ENCODE results near the gene HECW1.

Gene HECW1

GRCh38 chr7:43384616-43385308, 272.3 kb downstream of the HECW1 start:
- DNase-seq, result no peak

DNA sequence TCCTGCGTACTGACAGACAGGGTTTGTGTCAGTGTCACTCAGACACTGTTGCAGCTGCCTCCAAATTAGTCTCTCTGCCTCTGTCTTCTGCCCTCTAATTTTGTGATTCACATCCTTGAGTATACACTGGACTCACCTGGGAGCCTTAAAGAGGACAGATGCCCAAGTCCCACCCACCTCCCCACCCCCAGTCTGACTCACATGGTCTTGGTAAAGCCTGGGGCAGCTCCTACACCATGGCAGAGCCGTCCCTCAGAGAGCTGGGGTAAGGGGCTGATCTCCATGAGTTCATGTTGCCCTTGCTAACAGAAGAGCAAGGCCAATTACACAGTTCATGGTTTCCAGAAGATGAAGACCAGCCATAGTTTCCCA, 272.8 kb downstream of the HECW1 start:
- DNase-seq, result no peak

DNA sequence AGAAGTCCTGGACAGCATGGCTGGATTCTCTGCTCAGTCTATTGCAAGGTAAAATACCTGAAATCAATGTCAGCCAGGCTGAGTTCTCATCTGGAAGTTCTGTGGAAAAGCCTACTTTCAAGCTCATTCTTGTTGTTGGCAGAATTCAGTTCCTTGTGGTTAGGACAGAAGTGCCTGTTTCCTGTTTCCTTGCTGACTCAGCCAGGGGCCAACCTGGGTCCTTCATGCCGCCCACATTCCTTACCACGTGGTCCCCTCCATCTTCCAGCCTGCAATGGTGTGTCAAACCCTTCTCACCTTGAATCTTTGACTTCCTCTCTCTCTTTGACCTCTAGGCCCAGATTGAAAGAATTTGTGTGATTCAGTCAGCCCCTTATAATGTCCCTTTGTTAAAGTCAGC, 273.4 kb downstream of the HECW1 start:
- no peak for DNase-seq

DNA sequence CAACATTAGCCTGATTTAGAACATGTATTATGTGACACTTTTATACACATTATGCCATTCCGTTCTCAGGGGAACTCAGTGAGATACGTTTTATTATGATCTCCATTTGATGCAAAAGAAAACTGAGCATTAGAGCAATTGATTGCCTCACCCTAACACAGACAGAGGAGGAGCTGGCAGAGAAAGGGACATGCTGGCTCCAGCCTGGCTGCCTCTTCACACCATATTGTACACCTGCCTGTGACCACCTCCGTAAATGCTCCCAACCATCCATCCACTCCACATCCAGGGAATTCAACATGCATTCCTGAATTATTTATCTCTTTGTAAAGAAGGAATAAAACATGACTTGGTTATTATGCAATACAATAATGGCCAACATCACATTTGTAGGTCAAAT, 275.5 kb downstream of the HECW1 start:
- DNase-seq, result no peak

GRCh38 chr7:43390576-43390975, 278.1 kb downstream of the HECW1 start:
- no peak for DNase-seq

GRCh38 chr7:43391518-43391917, 279.1 kb downstream of the HECW1 start:
- no peak for DNase-seq

DNA sequence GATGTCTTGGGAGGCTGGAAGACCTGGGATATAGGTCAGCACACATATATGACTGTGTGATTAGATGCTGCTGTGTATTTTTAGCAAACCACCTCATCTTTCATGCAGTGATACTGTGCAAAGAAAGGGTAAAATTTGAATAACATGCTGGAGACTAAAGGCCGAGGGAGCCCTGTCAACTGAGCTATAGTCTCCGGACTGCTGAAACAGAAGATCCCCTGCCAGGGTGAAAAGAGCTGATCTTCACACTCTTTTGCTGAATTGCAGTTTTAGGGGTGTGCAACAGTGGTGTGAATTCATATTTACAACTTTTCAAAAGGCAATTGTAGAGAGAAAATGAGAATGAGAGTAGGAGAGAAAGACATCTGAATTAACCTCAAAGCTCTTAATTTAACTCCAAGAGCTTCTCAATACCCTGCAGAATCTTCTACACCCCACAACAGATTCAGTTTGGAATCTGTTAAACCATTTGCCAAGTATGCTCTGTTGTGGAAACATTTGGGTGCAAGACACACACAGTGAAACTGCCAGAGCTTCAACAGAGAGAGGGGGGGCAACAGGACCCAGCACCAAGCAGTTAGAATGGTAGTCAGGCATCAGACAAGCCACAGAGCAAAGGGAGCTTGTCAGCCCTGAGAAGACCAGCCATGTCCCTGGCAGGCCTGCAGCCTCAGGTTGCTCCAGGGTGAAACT, 280.3 kb downstream of the HECW1 start:
- DNase-seq, result no peak

- no peak for DNase-seq
Measured at GRCh38 chr7:43394441-43395130, 282.1 kb downstream of the HECW1 start.

- no peak for DNase-seq
Measured at GRCh38 chr7:43395351-43395750, 282.9 kb downstream of the HECW1 start.

DNA sequence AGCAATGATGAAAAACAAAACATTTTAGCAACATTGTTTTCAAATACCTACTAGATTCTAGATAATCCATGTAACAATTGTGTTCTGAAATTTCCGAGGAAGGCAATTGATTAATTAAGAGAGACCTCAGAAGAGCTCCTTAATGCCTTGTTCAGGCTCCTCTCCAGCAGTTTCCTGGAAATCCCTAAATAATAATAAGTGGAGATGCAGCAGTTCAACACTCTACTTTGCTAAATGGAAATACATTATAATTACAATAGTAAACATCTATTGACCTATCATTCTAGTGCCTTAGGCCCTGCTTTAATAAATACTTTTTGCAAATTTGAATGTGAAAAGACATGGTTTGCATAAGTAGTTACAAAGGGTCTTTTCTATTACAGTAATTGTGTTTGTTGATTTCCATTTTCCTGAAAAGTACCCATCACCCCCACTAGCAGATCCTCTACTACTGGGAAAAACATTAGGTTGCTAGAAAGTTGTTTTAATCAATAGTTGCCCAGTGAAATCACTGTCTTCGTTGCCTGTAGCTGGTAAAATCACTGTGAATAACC, 283.8 kb downstream of the HECW1 start:
- no peak for DNase-seq

- DNase-seq, result no peak
Measured at GRCh38 chr7:43398831-43399230, 286.4 kb downstream of the HECW1 start.

DNA sequence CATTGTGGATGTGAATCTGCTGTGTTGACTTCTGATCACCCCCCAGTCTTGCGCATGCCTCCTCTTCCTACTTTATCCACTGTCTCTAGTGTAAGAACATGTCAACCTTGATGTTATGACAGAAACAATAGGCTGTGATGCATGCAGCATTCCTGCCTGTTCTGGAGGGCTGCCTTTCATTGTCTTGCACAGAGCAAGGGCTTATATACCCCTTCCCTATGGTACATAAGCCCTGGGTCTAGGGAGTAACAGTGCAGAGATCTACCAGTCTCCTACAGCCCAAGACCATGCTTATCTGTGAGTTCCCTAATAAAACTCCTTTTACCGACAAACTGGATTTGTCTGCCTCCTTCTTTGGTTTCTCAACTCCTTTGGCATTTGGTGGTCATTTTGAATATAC, 293.5 kb downstream of the HECW1 start:
- DNase-seq, result no peak

DNA sequence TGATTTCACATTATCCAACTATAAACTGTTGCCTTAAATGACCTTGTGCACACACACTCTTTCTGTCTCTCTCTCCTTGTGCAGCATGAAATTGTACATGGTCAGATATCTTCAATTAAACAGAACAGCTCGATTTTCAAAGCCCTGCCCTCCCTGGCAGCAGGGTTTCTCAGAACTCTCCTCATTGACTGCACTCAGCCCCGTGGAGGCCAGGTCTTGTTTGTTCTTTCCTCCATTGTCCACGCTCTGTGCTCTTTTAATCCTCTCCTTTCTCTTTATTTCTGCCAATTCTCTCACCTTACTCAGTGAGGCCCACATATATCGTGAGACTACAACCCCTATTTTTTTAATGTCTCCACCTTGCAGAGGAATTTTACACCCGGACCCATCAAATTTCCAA, 294.5 kb downstream of the HECW1 start:
- no peak for DNase-seq

DNA sequence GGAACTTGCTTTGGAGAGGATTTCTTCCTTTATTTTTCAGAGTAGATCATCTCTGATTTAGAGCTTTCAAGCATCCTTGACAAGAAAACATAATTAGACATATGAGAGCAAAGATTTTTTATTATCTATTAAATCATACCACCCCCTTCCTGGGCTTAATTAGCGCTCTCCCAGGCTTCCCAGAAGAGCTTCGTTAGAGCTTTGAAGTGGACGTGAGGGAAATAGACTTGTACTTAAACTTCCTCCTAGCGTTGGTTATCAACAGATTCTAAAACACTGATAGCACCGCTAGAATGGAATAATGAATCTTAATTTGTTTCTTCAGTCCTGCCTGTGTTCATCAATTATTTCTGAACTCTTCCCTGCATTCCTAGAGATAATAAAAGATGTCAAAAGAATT, 296.5 kb downstream of the HECW1 start:
- DNase-seq, result no peak

DNA sequence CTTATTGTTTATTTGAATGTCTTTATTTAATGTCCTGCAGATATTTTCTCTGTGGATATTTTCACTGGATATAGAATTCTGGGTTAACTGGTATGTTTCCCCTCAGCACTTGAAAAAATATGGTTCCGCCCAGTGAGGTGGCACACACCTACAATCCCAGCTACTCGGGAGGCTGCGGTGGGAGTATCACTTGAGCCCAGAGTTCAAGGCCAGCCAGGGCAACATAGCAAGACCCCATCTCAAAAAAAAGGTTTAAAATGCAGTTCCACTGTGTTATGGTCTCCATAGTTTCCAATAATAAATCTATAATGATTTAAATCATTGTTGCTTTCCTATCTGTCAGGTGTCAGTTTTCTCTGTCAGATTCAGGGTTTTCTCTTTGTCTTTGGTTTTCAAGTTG, 305.0 kb downstream of the HECW1 start:
- DNase-seq, result no peak

- no peak for DNase-seq
Measured at GRCh38 chr7:43430411-43430810, 318.0 kb downstream of the HECW1 start.

DNA sequence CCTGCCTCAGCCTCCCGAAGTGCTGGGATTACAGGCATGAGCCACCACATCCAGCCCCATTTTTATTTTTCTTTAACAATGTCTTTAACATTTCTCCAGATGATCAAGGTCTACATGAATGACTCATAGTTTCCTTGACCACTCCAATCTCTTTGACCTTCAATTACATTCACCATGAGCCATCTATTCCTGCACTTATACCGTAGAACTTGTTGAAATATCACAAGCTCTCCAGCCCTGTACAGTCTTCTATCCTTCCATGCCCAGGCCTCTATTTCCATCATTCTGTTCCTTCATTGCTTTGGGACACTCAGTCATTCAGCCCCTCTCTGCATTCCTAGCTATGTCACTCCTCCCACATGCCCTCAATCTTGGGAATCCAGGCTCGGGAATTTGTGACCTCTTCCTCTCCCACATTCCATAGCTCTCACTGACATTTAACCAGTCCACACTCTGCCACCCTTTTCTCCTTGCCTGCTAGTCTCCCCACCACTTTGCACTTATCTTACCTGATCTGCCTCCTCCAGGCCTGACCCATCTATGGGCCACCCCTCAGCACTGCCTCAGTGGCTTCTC, 318.7 kb downstream of the HECW1 start:
- no peak for DNase-seq

GRCh38 chr7:43433639-43434038, 321.2 kb downstream of the HECW1 start:
- DNase-seq, result no peak

GRCh38 chr7:43437001-43437400, 324.6 kb downstream of the HECW1 start:
- no peak for DNase-seq

GRCh38 chr7:43438897-43439479, 326.5 kb downstream of the HECW1 start:
- no peak for DNase-seq

DNA sequence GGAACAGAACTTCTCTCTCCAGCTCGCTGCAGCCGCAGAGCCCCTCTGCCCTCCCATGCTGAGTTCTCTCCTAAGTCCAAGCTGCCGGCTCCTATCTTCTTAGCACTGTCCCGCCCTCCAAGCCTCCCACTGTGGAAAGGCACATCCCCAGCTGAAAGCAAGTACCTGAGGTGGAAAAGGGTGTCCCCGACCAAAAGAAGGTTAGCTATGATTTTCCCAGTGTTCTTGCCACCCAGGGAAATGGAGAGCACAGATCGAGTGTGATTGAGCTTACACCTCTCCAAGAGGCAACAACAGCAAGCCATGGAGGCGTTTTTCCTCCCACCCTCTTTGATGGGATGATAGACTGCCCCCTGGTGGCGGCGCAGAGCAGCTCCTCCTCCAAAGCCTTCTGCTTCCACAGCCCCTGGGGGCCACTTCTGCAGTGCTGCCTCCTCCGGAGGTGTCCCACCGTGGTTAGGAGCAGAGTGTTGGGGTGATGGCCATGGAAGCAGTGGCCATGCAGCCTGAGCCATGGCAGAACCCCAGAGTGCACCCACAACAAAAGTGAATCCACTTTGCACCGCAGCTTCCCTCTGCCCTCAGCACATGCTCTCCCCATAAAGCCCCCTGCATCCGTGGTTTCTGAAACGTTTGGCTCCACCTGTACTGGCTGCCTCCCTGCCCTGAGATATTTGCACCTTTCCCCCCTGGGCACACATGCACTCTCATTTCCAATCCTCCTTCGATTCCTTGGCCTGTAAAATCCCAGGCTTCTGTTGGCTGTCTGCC, 327.4 kb downstream of the HECW1 start:
- peak; percentile 52 for DNase-seq
